Glutamatergic neuron (in vitro differentiated cells): ENCODE data around the gene CHDH. TPM values are rescaled to one million over a fixed set of nuclear protein-coding genes. Genes with fewer than 3 reads are reported as not detected.

Experiments
- DNase-seq: peaks from one replicate; pipeline ENCODE4 v3.0.0; 2022
- H3K27ac Mint-ChIP-seq: one replicate; pipeline ENCODE4 v1.8.0; 2020; ENCODE audit warnings: mild to moderate bottlenecking, mixed read lengths, inconsistent platforms; ENCODE audit not compliant: unreplicated experiment
- H3K27me3 Mint-ChIP-seq: one replicate; pipeline ENCODE4 v1.8.0; 2020; ENCODE audit warnings: mild to moderate bottlenecking, moderate library complexity, mixed read lengths, inconsistent platforms; ENCODE audit not compliant: unreplicated experiment
- H3K36me3 Mint-ChIP-seq: one replicate; pipeline ENCODE4 v1.8.0; 2020; ENCODE audit warnings: mild to moderate bottlenecking, mixed read lengths, inconsistent platforms; ENCODE audit not compliant: unreplicated experiment
- H3K4me1 Mint-ChIP-seq: one replicate; pipeline ENCODE4 v1.8.0; 2020; ENCODE audit warnings: mild to moderate bottlenecking, low read depth, mixed read lengths, inconsistent platforms; ENCODE audit not compliant: unreplicated experiment
- H3K4me3 Mint-ChIP-seq: one replicate; pipeline ENCODE4 v1.8.0; 2020; ENCODE audit warnings: mild to moderate bottlenecking, mixed read lengths, inconsistent platforms; ENCODE audit not compliant: unreplicated experiment
- H3K9me3 Mint-ChIP-seq: one replicate; pipeline ENCODE4 v1.8.0; 2020; ENCODE audit warnings: mild to moderate bottlenecking, moderate library complexity, mixed read lengths, inconsistent platforms; ENCODE audit not compliant: unreplicated experiment
- CTCF ChIP-seq: fragments of 200-600 bp; sonication (generic); IDR thresholded peaks from one replicate; pipeline ENCODE4 v1.5.0; 2021; ENCODE audit not compliant: partially characterized antibody, unreplicated experiment
- total RNA-seq: library from RNA; stranded (reverse); fragmentation: NEBNext Ultra II Directional; extraction: Animal tissue kit (Norgen Biotek cat#: 25700); gene quantifications from one replicate; pipeline ENCODE4 v1.2.1, GENCODE V29; 2021; ENCODE audit not compliant: unreplicated experiment

Gene CHDH
- total RNA-seq, 1 donor from 2014 or later: 0.61 TPM

DNA sequence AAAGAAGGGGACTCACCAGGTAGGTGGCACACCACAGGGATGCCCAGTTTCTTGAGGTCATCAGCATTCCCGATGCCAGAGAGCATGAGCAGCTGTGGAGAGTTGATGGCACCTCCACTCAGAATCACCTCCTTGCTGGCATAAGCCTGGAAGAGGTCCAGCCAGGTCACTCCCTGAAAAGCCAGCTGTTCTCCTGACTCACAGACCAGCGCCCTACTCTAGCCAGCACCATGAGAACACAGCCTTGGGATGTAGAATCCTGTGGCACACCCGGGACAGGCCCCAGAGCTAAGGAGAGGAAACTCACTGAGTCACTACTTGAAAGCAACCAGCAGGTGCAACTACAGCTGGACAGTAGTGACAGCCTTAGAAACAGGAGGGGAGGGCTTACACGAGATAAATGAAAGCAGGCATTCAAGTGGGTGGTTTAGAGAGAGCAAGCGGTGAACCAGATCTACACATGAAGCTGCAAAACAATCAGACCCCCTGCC is 24.5 kb downstream of the CHDH start:
- no peak for TF ChIP-seq CTCF
- H3K27me3 Mint-ChIP-seq: no peaks in the 10 kb centered on the region
- peaks cover 6% of the 10 kb centered on the region for H3K4me1 Mint-ChIP-seq
- H3K36me3 Mint-ChIP-seq: no peaks in the 10 kb centered on the region
- H3K9me3 Mint-ChIP-seq: peaks cover 5% of the 10 kb centered on the region
- no peak overlapping the region for H3K4me3 Mint-ChIP-seq
- peak; percentile 5 for DNase-seq
- no peak overlapping the region for H3K27ac Mint-ChIP-seq

- H3K36me3 Mint-ChIP-seq: no peaks in the 10 kb centered on the region
- H3K27ac Mint-ChIP-seq: no peak overlapping the region
Observed at GRCh38 chr3:53820756-53821580, 25.3 kb downstream of the CHDH start.

DNA sequence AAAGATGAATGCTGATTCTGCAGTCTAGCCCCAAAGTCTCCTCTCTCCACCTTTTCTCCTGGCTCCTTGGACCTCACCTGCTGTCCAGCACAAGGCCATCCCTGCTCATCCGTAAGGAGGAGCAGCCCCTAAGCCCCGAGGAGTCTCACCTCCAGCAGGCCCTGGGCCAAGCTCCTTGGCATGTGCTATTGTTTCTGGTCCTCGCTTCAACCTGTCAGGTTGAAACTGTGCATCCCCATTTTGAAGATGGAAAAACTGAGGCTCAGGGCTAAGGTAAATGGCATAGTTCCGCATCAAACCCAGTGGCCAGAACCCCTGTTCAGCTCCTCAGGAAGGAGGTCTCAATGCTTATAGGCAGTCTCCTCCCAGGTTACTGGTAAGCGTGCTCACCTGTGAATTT is 26.1 kb downstream of the CHDH start:
- Mint-ChIP-seq H3K9me3 (peaks cover 5% of the 10 kb centered on the region), H3K27me3 (no peaks in the 10 kb centered on the region), H3K4me1 (peaks cover 6% of the 10 kb centered on the region), H3K4me3 (no peak overlapping the region), H3K36me3 (no peaks in the 10 kb centered on the region), H3K27ac (no peak overlapping the region)
- no peak for DNase-seq
- TF ChIP-seq CTCF: no peak

More at GRCh38 chr3:53820756-53821580, 25.3 kb downstream of the CHDH start:
- peak; percentile 14 for DNase-seq
- TF ChIP-seq CTCF: no peak
- H3K27me3 Mint-ChIP-seq: no peaks in the 10 kb centered on the region
- H3K4me3 Mint-ChIP-seq: no peak overlapping the region
- H3K4me1 Mint-ChIP-seq: peaks cover 6% of the 10 kb centered on the region
- H3K9me3 Mint-ChIP-seq: peaks cover 5% of the 10 kb centered on the region

DNA sequence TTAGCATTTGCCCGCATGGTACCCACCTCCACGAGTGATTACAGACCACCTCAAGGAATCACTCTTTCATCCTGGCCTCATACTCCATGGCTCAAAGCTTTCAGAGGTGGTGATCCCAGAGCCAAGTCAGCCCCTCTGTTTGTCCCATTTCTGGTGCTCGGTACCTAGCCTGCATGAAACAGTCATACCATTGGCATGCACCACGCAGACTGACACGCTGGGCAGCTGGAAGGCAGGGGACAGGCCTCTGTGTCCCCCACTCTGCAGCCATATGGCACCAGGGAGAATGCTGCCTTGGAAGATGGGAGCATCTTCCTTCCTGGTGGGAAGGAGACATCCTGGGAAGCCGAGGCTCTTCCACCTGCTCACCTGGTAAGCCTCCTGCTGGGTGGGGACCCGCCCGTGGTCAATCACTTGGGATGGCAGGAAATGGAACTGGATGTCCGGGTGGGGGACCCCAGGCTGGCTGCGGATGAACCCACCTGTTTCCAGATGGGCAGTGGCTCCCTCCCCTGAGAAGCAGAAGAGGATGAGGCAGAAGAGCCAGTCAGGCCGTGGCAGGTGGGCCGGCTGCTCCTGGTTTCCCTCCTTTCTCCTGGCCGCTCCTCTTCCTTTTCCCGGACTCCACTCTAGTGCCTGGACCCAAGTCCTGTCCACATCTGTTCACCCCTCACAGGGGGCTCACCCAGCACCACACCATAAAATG is 26.9 kb downstream of the CHDH start:
- Mint-ChIP-seq H3K9me3 (peaks cover 5% of the 10 kb centered on the region), H3K27ac (no peak overlapping the region), H3K4me3 (no peak overlapping the region), H3K36me3 (no peaks in the 10 kb centered on the region), H3K27me3 (no peaks in the 10 kb centered on the region), H3K4me1 (peaks cover 2% of the 10 kb centered on the region)
- DNase-seq: peak; percentile 8
- no peak for TF ChIP-seq CTCF
